Measurements from ENCODE around the gene SHISAL2A. TPM values are rescaled to one million over a fixed set of nuclear protein-coding genes. Genes with fewer than 3 reads are reported as not detected.

Gene SHISAL2A
- total RNA-seq, 1 experiment from 2014 or later = 0.90 TPM

- H3K9me3 ChIP-seq (ENCODE audit: control insufficient read depth, low read depth, low read length) = no peaks in the 10 kb centered on the region
- no peak overlapping the region for H3K56ac ChIP-seq (ENCODE audit: insufficient read length, low read depth, low read length)
- no peak overlapping the region for H3K18ac ChIP-seq (ENCODE audit: insufficient read length, low read depth, low read length)
- WGBS (ENCODE audit: extremely low coverage, insufficient read length, low lambda C conversion rate) = no CpG with 5 or more reads among the region's 2 CpGs
- no peak overlapping the region for H3K4me2 ChIP-seq (ENCODE audit: insufficient read depth, insufficient read length, low read length)
- no peak overlapping the region for H2BK5ac ChIP-seq (ENCODE audit: insufficient read length, low read length)
- no peak overlapping the region for H3K4me3 Mint-ChIP-seq
- H2BK12ac ChIP-seq (ENCODE audit: insufficient read length, low read depth, low read length) = no peak overlapping the region
- no peak for DNase-seq
- no peak overlapping the region; a peak in 1 of 7 replicates for H3K27ac Mint-ChIP-seq
- no peaks in the 10 kb centered on the region; the same call in 1 of the 2 replicates for H3K4me1 ChIP-seq (ENCODE audit: insufficient read depth, low read length)
- no peak overlapping the region for H2BK20ac ChIP-seq (ENCODE audit: low read depth, low read length, poor library complexity, severe bottlenecking)
- no peak overlapping the region for H2BK15ac ChIP-seq (ENCODE audit: low read depth, low read length)
- H4K5ac ChIP-seq (ENCODE audit: insufficient read length, low read depth, low read length) = no peak overlapping the region
- no peak overlapping the region for H3K27ac ChIP-seq (ENCODE audit: insufficient read length, low read depth, low read length)
- no peak overlapping the region for H3K4ac ChIP-seq (ENCODE audit: low read depth, low read length)
- no peaks in the 10 kb centered on the region for H3K79me2 ChIP-seq (ENCODE audit: insufficient read depth, low read length)
- H3K27me3 Mint-ChIP-seq (ENCODE audit: low read depth) = no peaks in the 10 kb centered on the region
- no peak overlapping the region for H2AFZ ChIP-seq (ENCODE audit: low read length)
- no peak overlapping the region for H3K14ac ChIP-seq (ENCODE audit: insufficient read depth, low read length)
- H3K36me3 Mint-ChIP-seq (ENCODE audit: insufficient read depth in 1 of 3, low read depth in 3 of 3) = peaks cover 0 to 1% (median 0%) of the 10 kb centered on the region in 3 experiments; a peak in 1 of 7 replicates
- no peak overlapping the region for H3K9ac ChIP-seq (ENCODE audit: extremely low read depth, insufficient read length, low read length)
- TF ChIP-seq CTCF (conservative IDR thresholded peaks at IDR 0.05) = no peak
- no peaks in the 10 kb centered on the region for H4K20me1 ChIP-seq (ENCODE audit: control insufficient read depth, insufficient read depth, insufficient read length)
- H3T11ph ChIP-seq (ENCODE audit: low read length) = no peak overlapping the region
- H2AK5ac ChIP-seq (ENCODE audit: insufficient read length, low read length) = no peak overlapping the region
- no peaks in the 10 kb centered on the region for H3K27me3 ChIP-seq (ENCODE audit: insufficient read depth, low read length)
- H3K23me2 ChIP-seq (ENCODE audit: insufficient read length, low read depth, low read length, poor library complexity, severe bottlenecking) = no peaks in the 10 kb centered on the region
- no peak overlapping the region for H3K23ac ChIP-seq (ENCODE audit: insufficient read length, low read depth, low read length)
- H2BK120ac ChIP-seq (ENCODE audit: low read depth, low read length, poor library complexity, severe bottlenecking) = no peak overlapping the region
- H3K9me3 Mint-ChIP-seq = no peaks in the 10 kb centered on the region
- peaks cover 21% of the 10 kb centered on the region in 2 experiments for H3K4me1 Mint-ChIP-seq
- no peak overlapping the region for H4K91ac ChIP-seq (ENCODE audit: insufficient read length, low read depth, low read length)
- no peaks in the 10 kb centered on the region for H3K79me1 ChIP-seq (ENCODE audit: insufficient read depth, low read depth, low read length, poor library complexity, severe bottlenecking)
- H4K8ac ChIP-seq (replicated peaks; ENCODE audit: insufficient read length, low read depth, low read length) = no peak overlapping the region
Measured at GRCh38 chr1:52668711-52669110, 35.7 kb downstream of the SHISAL2A start.

Data from H9 (cell line).